Measurements from ENCODE around the gene WNT7B.

Gene WNT7B

GRCh38 chr22:45977003-45977411 lies at the start of gene WNT7B:
Gene WNT7B, minus strand, starts transcription at chr22:45977162. Its CDS starts 408 bp downstream, at chr22:45976754.
- DNase-seq: peak; percentile 14 to 22

- no peak for DNase-seq
Measured at GRCh38 chr22:46025973-46026898, 49.3 kb upstream of the WNT7B start.

GRCh38 chr22:46025225-46025972 lies 48.4 kb upstream of the WNT7B start:
- DNase-seq: no peak

GRCh38 chr22:46024136-46024840 lies 47.3 kb upstream of the WNT7B start:
- no peak for DNase-seq

DNA sequence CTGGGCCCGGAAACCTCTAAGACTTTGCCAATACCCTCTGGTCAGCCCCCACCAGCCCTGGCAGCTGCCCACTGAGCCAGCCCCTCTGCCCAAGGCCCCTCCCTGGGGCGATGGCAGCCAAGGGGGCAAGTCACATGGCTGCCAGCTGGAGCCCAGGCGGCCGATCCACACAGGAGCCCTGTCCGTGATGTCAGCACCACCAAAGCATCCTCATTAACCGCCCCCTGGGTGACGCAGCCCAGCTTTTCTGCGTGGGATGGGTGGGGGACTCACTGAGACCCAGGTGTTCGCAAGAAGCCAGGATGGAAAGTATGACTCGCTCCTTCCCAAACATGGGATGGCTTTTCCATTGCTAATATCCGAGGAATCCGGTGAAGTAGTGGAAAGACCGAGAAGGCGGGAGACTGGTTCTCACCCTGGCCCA lies 46.6 kb upstream of the WNT7B start:
- no peak for DNase-seq

DNA sequence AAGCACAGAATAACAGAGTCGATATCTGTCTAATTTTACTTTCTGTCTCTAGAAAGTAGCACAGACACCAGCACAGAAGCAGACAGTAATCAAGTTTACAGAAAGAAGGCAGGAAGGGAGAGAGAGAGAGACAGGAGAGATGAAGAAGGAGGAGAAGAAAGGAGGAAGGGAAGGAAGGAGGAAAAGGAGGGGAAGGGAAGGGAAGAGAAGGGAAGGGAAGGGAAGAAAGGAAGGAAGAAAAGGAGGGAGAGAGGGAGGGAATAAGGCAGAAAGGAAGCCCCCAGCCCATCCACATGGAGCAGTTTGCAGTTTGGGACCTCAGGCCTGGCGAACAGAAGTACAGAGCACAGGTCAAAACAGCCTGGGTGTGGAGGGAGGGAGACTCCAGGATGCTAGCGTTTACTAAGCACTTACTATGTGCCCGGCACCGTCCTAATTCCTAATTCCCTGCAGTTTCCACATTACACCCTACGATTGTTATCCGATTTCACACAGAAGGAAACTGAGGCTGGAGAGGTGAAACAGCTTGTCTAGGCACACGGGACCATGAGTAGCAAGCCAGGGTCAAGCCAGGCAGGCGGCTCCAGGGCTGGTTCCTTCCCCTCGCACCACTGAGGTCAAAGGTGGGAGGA lies 46.0 kb upstream of the WNT7B start:
- no peak for DNase-seq

DNA sequence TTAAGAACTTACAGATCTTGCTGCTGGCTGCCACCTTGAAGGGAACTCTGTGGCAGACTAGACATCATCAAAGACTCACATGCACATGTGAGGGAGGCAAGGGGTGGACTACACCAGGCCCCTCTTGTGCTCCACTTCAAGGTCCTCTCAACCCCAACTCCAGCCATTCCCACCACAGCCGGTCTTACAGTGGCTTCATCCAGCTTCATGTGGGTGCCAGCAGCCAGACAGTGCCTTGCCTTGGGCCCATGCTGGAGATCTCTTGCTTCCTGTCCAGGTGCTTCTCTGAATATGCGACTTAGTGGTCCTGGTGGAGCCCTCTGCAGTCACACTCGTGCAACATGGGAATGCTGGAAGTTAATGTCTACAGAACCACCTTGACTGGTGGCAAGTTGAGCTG lies 44.6 kb upstream of the WNT7B start:
- no peak for DNase-seq

DNA sequence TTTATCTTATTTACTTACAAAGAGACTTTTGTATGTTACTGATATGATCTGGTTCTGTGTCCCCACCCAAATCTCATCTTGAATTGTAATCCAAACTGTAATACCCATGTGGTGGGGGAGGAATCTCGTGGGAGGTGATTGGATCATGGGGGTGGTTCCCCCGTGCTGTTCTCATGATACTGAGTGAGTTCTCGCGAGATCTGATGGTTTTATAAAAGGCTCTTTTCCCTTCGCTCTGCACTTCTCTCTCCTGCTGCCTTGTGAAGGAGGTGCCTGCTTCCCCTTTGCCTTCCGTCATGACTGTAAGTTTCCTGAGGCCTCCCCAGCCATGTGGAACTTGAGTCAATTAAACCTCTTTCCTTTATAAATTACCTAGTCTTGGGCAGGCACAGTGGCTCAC lies 42.4 kb upstream of the WNT7B start:
- DNase-seq: no peak

DNA sequence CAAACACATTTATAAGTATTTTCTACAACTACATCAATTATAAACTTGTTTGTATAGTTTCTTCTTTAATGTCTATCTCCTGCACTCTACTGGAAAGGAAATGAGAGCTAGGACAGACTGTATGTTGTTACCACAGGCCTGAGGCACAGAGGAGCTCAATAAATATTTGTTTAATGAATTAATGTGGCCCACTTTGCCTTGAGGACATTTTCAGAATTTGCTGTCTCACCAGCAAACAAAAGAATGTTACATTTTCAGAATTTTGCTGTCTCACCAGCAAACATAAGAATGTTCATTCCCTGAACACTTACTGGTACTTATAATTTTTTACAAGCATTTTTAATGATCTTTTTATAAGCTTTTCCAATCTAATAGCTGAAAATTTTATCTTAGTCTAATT lies 41.9 kb upstream of the WNT7B start:
- DNase-seq: no peak

- DNase-seq: no peak
Measured at GRCh38 chr22:46017166-46017565, 40.2 kb upstream of the WNT7B start.

DNA sequence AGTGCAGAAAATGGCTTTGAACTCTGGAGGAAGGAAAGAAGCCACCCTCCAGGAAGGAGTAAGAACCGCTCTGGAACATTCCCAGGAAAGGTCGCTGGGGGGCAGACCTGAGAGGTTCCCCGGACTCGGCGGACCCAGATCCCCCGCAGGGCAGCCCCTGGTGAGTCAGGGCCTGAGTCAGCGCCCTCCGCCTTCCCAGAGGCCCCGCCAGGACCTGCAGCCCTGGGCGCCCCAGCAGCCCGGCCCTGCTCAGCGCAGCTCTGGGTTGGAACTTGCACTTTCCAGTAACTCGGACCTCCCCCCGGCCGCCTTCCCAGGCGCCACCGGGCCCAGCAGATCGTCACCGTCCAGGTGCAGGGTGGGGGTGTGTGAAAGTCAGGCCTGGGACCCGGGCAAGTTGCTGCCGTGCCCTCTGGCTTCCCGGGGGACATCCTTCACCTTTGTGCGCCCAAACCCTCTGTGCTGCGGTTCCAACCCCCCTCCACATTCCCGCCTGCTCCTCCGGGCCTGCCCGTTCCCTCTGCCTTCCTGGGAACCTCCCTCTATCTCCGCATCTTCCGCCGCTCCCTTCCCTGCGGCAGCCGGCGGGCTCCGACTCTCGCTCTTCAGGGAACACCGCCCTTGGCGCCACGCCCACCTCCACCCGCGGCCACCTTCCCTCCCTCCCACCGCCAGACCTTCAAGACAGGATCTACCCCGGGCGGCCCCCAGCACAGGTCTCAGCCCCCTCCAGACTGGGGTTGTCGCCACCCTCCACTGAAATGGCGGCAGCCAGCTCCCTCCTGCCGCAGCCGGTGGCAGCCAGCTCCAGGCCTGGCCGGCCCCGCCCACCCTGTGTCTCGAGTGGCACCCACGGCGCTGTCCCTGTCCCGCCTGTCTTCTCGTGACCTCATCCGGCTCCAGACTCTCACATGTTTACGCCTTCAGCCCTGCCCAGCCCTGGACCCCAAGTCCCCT lies 36.8 kb upstream of the WNT7B start:
- DNase-seq: peak; percentile 77 to 86

DNA sequence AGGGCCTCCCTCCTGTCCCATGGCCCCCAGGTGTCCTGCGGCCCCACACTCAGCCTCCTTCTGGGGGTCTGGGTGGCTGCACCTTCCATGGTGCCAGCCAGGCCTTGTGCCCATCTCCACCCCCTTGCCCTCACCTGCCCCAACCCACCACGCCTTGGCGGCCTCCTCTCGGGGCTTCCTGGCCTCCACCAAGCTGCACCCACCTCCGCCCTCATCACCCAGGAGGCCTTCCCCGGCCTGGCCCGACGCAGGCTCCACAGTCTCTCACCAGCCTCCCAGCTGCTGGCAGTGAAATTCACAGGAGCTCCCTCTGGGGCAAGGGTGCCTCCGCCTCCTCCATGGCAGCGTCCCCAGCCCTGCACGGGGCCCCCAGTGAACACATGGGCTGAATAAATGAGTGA lies 35.9 kb upstream of the WNT7B start:
- DNase-seq: no peak

DNA sequence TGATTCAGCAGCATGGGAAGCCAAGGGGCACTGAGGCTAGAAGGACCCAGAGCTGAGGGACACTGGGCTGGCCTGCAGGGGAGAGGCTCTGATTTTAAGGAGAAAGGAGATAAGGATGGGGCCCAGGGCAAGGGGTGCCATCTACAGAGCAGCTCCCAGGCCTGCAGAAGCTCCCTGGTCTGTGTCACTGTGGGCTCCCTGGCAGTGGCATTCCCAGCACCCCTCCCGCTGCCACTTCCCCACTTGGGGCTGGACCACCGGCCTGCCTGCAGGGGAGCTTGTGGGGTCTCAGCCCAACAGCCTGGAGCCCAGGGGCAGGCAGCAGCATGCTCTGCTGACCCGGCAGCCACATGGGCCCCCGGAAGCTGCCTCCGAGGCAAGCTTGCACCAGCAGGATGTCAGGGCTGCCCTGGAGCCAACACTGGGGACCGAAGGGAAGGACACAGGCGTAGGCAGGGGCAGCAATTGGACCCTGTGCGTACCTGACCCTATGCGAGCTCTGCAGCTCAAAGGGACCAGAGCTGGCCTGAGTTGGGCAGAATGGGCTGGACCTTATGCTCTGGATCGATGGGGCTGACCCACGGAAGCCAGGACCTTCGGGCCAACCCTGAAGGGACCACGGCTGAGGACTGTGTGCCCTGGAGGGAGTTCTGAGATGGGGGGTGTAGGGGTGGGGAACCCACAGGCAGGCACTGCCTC lies 35.4 kb upstream of the WNT7B start:
- no peak for DNase-seq

GRCh38 chr22:46011627-46012181 lies 34.7 kb upstream of the WNT7B start:
- no peak for DNase-seq

GRCh38 chr22:46010951-46011626 lies 34.1 kb upstream of the WNT7B start:
- no peak for DNase-seq

- DNase-seq: no peak
Measured at GRCh38 chr22:46010207-46010867, 33.4 kb upstream of the WNT7B start.

- no peak for DNase-seq
Measured at GRCh38 chr22:46009730-46010129, 32.8 kb upstream of the WNT7B start.

DNA sequence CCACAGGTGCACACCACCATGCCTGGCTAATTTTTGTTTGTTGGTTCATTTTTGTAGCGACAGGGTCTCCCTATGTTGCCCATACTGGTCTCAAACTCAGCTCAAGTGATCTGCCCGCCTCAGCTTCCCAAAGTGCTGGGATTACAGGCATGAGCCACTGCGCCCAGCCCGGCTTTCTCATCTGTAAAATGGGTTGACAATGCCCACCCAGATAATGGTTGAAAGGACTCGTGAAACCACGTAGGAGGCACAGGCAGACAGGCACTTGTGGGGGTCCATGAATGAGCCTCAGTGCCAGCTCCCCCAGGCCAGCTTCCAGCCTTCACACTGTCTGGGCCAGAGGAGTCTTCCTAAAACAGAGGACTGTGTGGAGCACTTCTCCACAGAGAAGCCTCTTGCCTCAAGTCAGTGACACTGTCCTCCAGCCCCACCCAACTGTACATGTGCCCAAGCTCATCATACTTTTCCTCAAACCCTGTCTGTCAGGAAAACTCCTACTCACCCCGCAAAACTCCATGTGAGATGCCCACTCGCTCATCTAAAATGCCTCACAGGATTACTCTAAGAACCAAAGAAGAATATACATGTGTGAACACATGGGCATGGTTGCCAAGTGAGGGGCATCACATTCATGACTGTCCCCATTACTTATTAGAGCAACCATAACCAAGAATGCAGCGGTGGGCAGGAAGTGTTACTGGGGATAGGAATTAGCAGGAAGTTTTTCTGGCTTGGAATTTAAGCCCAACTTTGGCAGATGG lies 32.1 kb upstream of the WNT7B start:
- no peak for DNase-seq

DNA sequence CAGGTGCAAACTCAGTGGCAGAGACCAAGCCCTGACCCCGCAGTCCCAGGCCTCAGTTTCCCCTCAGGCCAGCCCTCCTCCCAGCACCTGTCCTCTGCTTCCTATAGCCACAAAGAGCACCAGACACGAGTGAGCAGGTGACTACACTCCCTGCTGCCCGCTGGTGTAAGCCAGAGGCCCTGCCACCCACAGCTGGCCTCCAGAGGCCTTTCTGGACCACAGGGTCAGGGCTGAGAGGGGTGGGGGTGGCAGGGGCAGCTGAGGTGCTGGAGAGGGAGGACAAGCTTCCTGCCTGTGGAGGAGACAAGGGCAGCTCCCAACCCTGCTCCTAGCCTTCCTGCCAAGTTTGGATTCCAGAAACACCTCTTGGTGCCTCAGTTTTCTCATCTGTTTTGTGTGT lies 31.3 kb upstream of the WNT7B start:
- DNase-seq: no peak

Measured in CD4-positive, alpha-beta T cell treated with Interleukin-1 beta for 1 hour (primary cell).